HepG2 (cell line): ENCODE data around the gene PLG. TPM values are rescaled to one million over a fixed set of nuclear protein-coding genes. Genes with fewer than 3 reads are reported as not detected.

Experiments
- ARID2 ChIP-seq: sonication (generic); formaldehyde crosslinking; IDR thresholded peaks from 2 replicates; pipeline ENCODE4 v1.8.1; 2022; ENCODE audit warnings: mild to moderate bottlenecking, missing genetic modification reagents, borderline replicate concordance
- BORCS8-MEF2B ChIP-seq: sonication (generic); formaldehyde crosslinking; IDR thresholded peaks from 2 replicates; pipeline ENCODE4 v1.8.0; 2022; ENCODE audit warnings: mild to moderate bottlenecking, missing genetic modification reagents
- FLYWCH1 ChIP-seq: sonication (generic); formaldehyde crosslinking; IDR thresholded peaks from 2 replicates; pipeline ENCODE4 v1.8.1; 2023; ENCODE audit warnings: mild to moderate bottlenecking, missing genetic modification reagents
- HDAC1 ChIP-seq: sonication (generic); formaldehyde crosslinking; IDR thresholded peaks from 2 replicates; pipeline ENCODE4 v1.5.1; 2020; ENCODE audit warnings: mild to moderate bottlenecking, missing genetic modification reagents
- IKZF4 ChIP-seq: sonication (generic); formaldehyde crosslinking; IDR thresholded peaks from 2 replicates; pipeline ENCODE4 v1.5.1; 2020; ENCODE audit warnings: borderline replicate concordance, mild to moderate bottlenecking, low read depth, missing genetic modification reagents; ENCODE audit errors: not compliant biosample characterization
- KDM5B ChIP-seq: sonication (generic); formaldehyde crosslinking; IDR thresholded peaks from 2 replicates; pipeline ENCODE4 v1.4.0; 2020; ENCODE audit warnings: missing genetic modification reagents, mild to moderate bottlenecking, borderline replicate concordance
- NRL ChIP-seq: sonication (generic); formaldehyde crosslinking; IDR thresholded peaks from 2 replicates; pipeline ENCODE4 v1.5.0; 2020; ENCODE audit warnings: missing genetic modification reagents, mild to moderate bottlenecking, moderate library complexity, borderline replicate concordance
- RAD21 ChIP-seq: fragments of 450-650 bp; formaldehyde crosslinking; IDR thresholded peaks from 2 replicates; pipeline ENCODE4 v1.5.0; 2020; ENCODE audit warnings: mild to moderate bottlenecking
- SIX4 ChIP-seq: sonication (generic); formaldehyde crosslinking; IDR thresholded peaks from 2 replicates; pipeline ENCODE4 v1.4.0; 2020; ENCODE audit warnings: missing genetic modification reagents
- SMC3 ChIP-seq: IDR thresholded peaks from 2 replicates; pipeline ENCODE4 v1.6.1; 2011; ENCODE audit warnings: low read length, improper control_type of control experiment
- ZBTB8A ChIP-seq: sonication (generic); formaldehyde crosslinking; IDR thresholded peaks from 2 replicates; pipeline ENCODE4 v1.4.0; 2020; ENCODE audit warnings: mild to moderate bottlenecking, low read depth, missing genetic modification reagents, borderline replicate concordance
- ZFP36L1 ChIP-seq: sonication (generic); formaldehyde crosslinking; IDR thresholded peaks from 2 replicates; pipeline ENCODE4 v1.8.0; 2022; ENCODE audit warnings: mild to moderate bottlenecking, missing genetic modification reagents, moderate library complexity
- ZNF138 ChIP-seq: sonication (generic); formaldehyde crosslinking; IDR thresholded peaks from 2 replicates; pipeline ENCODE4 v1.5.0; 2020; ENCODE audit warnings: mild to moderate bottlenecking, low read depth, missing genetic modification reagents
- ZNF292 ChIP-seq: sonication (generic); formaldehyde crosslinking; IDR thresholded peaks from 2 replicates; pipeline ENCODE4 v1.8.1; 2022; ENCODE audit warnings: mild to moderate bottlenecking, low read depth, missing genetic modification reagents, borderline replicate concordance
- polyA plus RNA-seq, 8 experiments: library from polyadenylated mRNA; depleted of rRNA in 3 of 8; stranded (reverse) in 7 of 8; unstranded in 1 of 8; fragments of >200 nt; fragmentation: Illumina TruSeq in 4 of 8; extraction: Trizol in 4 of 8; gene quantifications; 2 replicates each; pipeline versions ENCODE4 v1.2.1 to v1.2.3, GENCODE V29; 2011 to 2016; ENCODE audit warnings: low read depth in 4 of 8, missing spikeins in 1 of 8, mixed read lengths in 1 of 8; ENCODE audit not compliant: insufficient read depth in 1 of 8
- total RNA-seq, 5 experiments: library from RNA; depleted of rRNA; stranded (reverse); fragments of >200 nt; fragmentation: Illumina TruSeq; extraction: Trizol; gene quantifications; 2 replicates each; pipeline ENCODE4 v1.2.3, GENCODE V29; 2016; ENCODE audit warnings: low read depth in 1 of 5
- TF ChIP-seq, protein P1 (sequence below): sonication (generic); formaldehyde crosslinking; IDR thresholded peaks from 2 replicates; pipeline ENCODE4 v1.4.0; 2020; ENCODE audit warnings: mild to moderate bottlenecking, missing genetic modification reagents, borderline replicate concordance
- TF ChIP-seq, protein P2 (sequence below): sonication (generic); formaldehyde crosslinking; IDR thresholded peaks from 2 replicates; pipeline ENCODE4 v1.4.0; 2020; ENCODE audit warnings: missing genetic modification reagents
- TF ChIP-seq, protein P3 (sequence below): sonication (generic); formaldehyde crosslinking; IDR thresholded peaks from 2 replicates; pipeline ENCODE4 v1.5.1; 2020; ENCODE audit warnings: mild to moderate bottlenecking, missing genetic modification reagents, moderate library complexity

The PLG gene
- total and polyA plus RNA-seq, 2 of the 13 experiments (the other 11 are each of a cell fraction or from before 2014, with no cell fraction given) = 1.7 to 10.7 TPM

- TF ChIP-seq, protein P1, sequence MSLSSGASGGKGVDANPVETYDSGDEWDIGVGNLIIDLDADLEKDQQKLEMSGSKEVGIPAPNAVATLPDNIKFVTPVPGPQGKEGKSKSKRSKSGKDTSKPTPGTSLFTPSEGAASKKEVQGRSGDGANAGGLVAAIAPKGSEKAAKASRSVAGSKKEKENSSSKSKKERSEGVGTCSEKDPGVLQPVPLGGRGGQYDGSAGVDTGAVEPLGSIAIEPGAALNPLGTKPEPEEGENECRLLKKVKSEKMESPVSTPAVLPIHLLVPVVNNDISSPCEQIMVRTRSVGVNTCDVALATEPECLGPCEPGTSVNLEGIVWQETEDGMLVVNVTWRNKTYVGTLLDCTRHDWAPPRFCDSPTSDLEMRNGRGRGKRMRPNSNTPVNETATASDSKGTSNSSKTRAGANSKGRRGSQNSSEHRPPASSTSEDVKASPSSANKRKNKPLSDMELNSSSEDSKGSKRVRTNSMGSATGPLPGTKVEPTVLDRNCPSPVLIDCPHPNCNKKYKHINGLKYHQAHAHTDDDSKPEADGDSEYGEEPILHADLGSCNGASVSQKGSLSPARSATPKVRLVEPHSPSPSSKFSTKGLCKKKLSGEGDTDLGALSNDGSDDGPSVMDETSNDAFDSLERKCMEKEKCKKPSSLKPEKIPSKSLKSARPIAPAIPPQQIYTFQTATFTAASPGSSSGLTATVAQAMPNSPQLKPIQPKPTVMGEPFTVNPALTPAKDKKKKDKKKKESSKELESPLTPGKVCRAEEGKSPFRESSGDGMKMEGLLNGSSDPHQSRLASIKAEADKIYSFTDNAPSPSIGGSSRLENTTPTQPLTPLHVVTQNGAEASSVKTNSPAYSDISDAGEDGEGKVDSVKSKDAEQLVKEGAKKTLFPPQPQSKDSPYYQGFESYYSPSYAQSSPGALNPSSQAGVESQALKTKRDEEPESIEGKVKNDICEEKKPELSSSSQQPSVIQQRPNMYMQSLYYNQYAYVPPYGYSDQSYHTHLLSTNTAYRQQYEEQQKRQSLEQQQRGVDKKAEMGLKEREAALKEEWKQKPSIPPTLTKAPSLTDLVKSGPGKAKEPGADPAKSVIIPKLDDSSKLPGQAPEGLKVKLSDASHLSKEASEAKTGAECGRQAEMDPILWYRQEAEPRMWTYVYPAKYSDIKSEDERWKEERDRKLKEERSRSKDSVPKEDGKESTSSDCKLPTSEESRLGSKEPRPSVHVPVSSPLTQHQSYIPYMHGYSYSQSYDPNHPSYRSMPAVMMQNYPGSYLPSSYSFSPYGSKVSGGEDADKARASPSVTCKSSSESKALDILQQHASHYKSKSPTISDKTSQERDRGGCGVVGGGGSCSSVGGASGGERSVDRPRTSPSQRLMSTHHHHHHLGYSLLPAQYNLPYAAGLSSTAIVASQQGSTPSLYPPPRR (CRISPR knock-in tag) = no peak
- TF ChIP-seq ARID2 (CRISPR knock-in tag) (no peak), ZNF292 (CRISPR knock-in tag) (peak; percentile 18; the same call in 1 of the 2 replicates), ZBTB8A (no peak), SIX4 (no peak), ZFP36L1 (CRISPR knock-in tag) (peak; percentile 20; the same call in 1 of the 2 replicates), KDM5B (CRISPR knock-in tag) (0 out of 2 replicates have a peak, but pooled peaks have one; percentile 33), NRL (CRISPR knock-in tag) (0 out of 2 replicates have a peak, but pooled peaks have one; percentile 49), HDAC1 (CRISPR knock-in tag) (no peak), SMC3 (peak; percentile 81), FLYWCH1 (CRISPR knock-in tag) (no peak), RAD21 (CRISPR knock-in tag) (peak; percentile 73; the same call in 1 of the 2 replicates), IKZF4 (peak; percentile 10), BORCS8-MEF2B (0 out of 2 replicates have a peak, but pooled peaks have one; percentile 17), ZNF138 (no peak)
- TF ChIP-seq, protein P2, sequence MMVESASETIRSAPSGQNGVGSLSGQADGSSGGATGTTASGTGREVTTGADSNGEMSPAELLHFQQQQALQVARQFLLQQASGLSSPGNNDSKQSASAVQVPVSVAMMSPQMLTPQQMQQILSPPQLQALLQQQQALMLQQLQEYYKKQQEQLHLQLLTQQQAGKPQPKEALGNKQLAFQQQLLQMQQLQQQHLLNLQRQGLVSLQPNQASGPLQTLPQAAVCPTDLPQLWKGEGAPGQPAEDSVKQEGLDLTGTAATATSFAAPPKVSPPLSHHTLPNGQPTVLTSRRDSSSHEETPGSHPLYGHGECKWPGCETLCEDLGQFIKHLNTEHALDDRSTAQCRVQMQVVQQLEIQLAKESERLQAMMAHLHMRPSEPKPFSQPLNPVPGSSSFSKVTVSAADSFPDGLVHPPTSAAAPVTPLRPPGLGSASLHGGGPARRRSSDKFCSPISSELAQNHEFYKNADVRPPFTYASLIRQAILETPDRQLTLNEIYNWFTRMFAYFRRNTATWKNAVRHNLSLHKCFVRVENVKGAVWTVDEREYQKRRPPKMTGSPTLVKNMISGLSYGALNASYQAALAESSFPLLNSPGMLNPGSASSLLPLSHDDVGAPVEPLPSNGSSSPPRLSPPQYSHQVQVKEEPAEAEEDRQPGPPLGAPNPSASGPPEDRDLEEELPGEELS (CRISPR knock-in tag) = no peak
- TF ChIP-seq, protein P3, sequence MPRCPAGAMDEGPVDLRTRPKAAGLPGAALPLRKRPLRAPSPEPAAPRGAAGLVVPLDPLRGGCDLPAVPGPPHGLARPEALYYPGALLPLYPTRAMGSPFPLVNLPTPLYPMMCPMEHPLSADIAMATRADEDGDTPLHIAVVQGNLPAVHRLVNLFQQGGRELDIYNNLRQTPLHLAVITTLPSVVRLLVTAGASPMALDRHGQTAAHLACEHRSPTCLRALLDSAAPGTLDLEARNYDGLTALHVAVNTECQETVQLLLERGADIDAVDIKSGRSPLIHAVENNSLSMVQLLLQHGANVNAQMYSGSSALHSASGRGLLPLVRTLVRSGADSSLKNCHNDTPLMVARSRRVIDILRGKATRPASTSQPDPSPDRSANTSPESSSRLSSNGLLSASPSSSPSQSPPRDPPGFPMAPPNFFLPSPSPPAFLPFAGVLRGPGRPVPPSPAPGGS (CRISPR knock-in tag) = 0 out of 2 replicates have a peak, but pooled peaks have one; percentile 60
Observed at GRCh38 chr6:160667639-160668481, 34.2 kb upstream of the PLG start (continued).
